Endodermal cell (in vitro differentiated cells): ENCODE measurements around the gene GRIA2. TPM values are rescaled to one million over a fixed set of nuclear protein-coding genes. Genes with fewer than 3 reads are reported as not detected.

ENCODE experiments used
- DNase-seq: peaks from one replicate; pipeline ENCODE4 v3.0.0-alpha.2; 2017
- H3K27ac ChIP-seq: 2 replicates; pipeline ENCODE4 v1.5.1; 2013; ENCODE audit warnings: mild to moderate bottlenecking, low read depth, low read length, moderate library complexity
- H3K27me3 ChIP-seq: 2 replicates; pipeline ENCODE4 v1.6.1; 2013; ENCODE audit warnings: mild to moderate bottlenecking, low read length, moderate library complexity; ENCODE audit not compliant: insufficient read depth, control insufficient read depth, poor library complexity, severe bottlenecking
- H3K36me3 ChIP-seq: 2 replicates; pipeline ENCODE4 v1.7.0; 2013; ENCODE audit warnings: mild to moderate bottlenecking, low read length, moderate library complexity; ENCODE audit not compliant: control insufficient read depth, insufficient read depth
- H3K4me1 ChIP-seq: one replicate; pipeline ENCODE4 v1.7.0; 2013; ENCODE audit warnings: low read length; ENCODE audit not compliant: control insufficient read depth, insufficient read depth
- H3K4me3 ChIP-seq: 2 replicates; pipeline ENCODE4 v1.5.1; 2013; ENCODE audit warnings: mild to moderate bottlenecking, low read length, moderate library complexity
- H3K9ac ChIP-seq: 2 replicates; pipeline ENCODE4 v1.6.1; 2013; ENCODE audit warnings: mild to moderate bottlenecking, low read length, moderate library complexity; ENCODE audit not compliant: poor library complexity, severe bottlenecking; ENCODE audit errors: extremely low read depth
- H3K9me3 ChIP-seq: 2 replicates; pipeline ENCODE4 v1.6.1; 2013; ENCODE audit warnings: mild to moderate bottlenecking, low read length, moderate library complexity; ENCODE audit not compliant: control insufficient read depth
- H3K27ac Mint-ChIP-seq: 2 replicates; pipeline ENCODE4 v1.8.0; 2020; ENCODE audit warnings: mixed read lengths
- H3K27me3 Mint-ChIP-seq: 2 replicates; pipeline ENCODE4 v1.8.0; 2021; ENCODE audit warnings: mild to moderate bottlenecking, mixed read lengths; ENCODE audit not compliant: insufficient read depth
- H3K36me3 Mint-ChIP-seq: 2 replicates; pipeline ENCODE4 v1.8.0; 2020; ENCODE audit warnings: low read depth, mixed read lengths
- H3K4me1 Mint-ChIP-seq: 2 replicates; pipeline ENCODE4 v1.8.0; 2020; ENCODE audit warnings: mixed read lengths
- H3K4me3 Mint-ChIP-seq: 2 replicates; pipeline ENCODE4 v1.8.0; 2020; ENCODE audit warnings: mild to moderate bottlenecking, moderate library complexity, mixed read lengths
- H3K9me3 Mint-ChIP-seq: 2 replicates; pipeline ENCODE4 v1.8.0; 2020; ENCODE audit warnings: mild to moderate bottlenecking, mixed read lengths
- CTCF ChIP-seq: fragments of 200-600 bp; sonication (generic); conservative IDR thresholded peaks from 2 replicates; pipeline ENCODE4 v1.5.0; 2021; ENCODE audit warnings: antibody characterized with exemption, mild to moderate bottlenecking
- WGBS, 2 experiments: methylation state at CpG; one replicate each; pipeline versions ENCODE4 v1.1.5 to v1.1.7; 2013; ENCODE audit warnings: missing lambda C conversion rate in 2 of 2, mixed read lengths in 1 of 2; ENCODE audit not compliant: insufficient coverage in 1 of 2, insufficient read length in 1 of 2; 5-methylcytosine and 5-hydroxymethylcytosine counted together
- total RNA-seq, 2 donors: library from RNA; stranded (reverse); fragmentation: NEBNext Ultra II Directional in 1 of 2; extraction: Animal tissue kit (Norgen Biotek cat#: 25700) in 1 of 2; gene quantifications; 2 replicates in 1 of 2; 3 replicates in 1 of 2; pipeline ENCODE4 v1.2.1, GENCODE V29; 2021

The GRIA2 gene
- total RNA-seq, 2 donors from 2014 or later: not detected

- H3K27ac Mint-ChIP-seq: no peak overlapping the region
- H3K4me3 Mint-ChIP-seq: no peak overlapping the region
- no peaks in the 10 kb centered on the region for H3K36me3 Mint-ChIP-seq
- H3K4me1 ChIP-seq: no peaks in the 10 kb centered on the region
- H3K4me1 Mint-ChIP-seq: no peaks in the 10 kb centered on the region
- no peak for DNase-seq
- no peak for TF ChIP-seq CTCF
- 93% methylated on average over 3 of the region's 3 CpGs; no CpG with 5 or more reads in 1 of the 2 experiments for WGBS, 2 experiments
- no peaks in the 10 kb centered on the region for H3K9me3 Mint-ChIP-seq
- no peak overlapping the region for H3K4me3 ChIP-seq
- H3K27me3 Mint-ChIP-seq: no peaks in the 10 kb centered on the region
- no peaks in the 10 kb centered on the region for H3K27me3 ChIP-seq
- H3K9ac ChIP-seq: no peak overlapping the region
- no peaks in the 10 kb centered on the region for H3K36me3 ChIP-seq
- H3K9me3 ChIP-seq: no peaks in the 10 kb centered on the region
- H3K27ac ChIP-seq: no peak overlapping the region
These were observed 61.5 kb downstream of the GRIA2 start for GRCh38 chr4:157282019-157282418.

- Mint-ChIP-seq H3K36me3 (no peaks in the 10 kb centered on the region), H3K27ac (no peak overlapping the region), H3K27me3 (no peaks in the 10 kb centered on the region), H3K4me3 (no peak overlapping the region), H3K9me3 (no peaks in the 10 kb centered on the region), H3K4me1 (no peaks in the 10 kb centered on the region)
- WGBS, 2 experiments: 91 to 100% methylated on average over 1 to 4 of the region's 4 CpGs
- Histone ChIP-seq H3K4me3 (no peak overlapping the region), H3K27ac (no peak overlapping the region), H3K9me3 (no peaks in the 10 kb centered on the region), H3K36me3 (no peaks in the 10 kb centered on the region), H3K27me3 (no peaks in the 10 kb centered on the region), H3K9ac (no peak overlapping the region), H3K4me1 (no peaks in the 10 kb centered on the region)
- no peak for TF ChIP-seq CTCF
- no peak for DNase-seq
These were observed 66.9 kb downstream of the GRIA2 start for GRCh38 chr4:157287445-157287844.

- H3K9me3 ChIP-seq: no peaks in the 10 kb centered on the region
- H3K36me3 ChIP-seq: no peaks in the 10 kb centered on the region
- no peaks in the 10 kb centered on the region for H3K27me3 Mint-ChIP-seq
- TF ChIP-seq CTCF: no peak
- H3K27ac ChIP-seq: no peak overlapping the region
- no peak for DNase-seq
- no peaks in the 10 kb centered on the region for H3K27me3 ChIP-seq
- H3K27ac Mint-ChIP-seq: no peak overlapping the region
- no peaks in the 10 kb centered on the region for H3K4me1 ChIP-seq
- H3K36me3 Mint-ChIP-seq: no peaks in the 10 kb centered on the region
- H3K4me1 Mint-ChIP-seq: no peaks in the 10 kb centered on the region
- WGBS, 2 experiments: 89% methylated on average over 3 of the region's 3 CpGs; no CpG with 5 or more reads in 1 of the 2 experiments
- no peak overlapping the region for H3K9ac ChIP-seq
- H3K9me3 Mint-ChIP-seq: no peaks in the 10 kb centered on the region
- H3K4me3 Mint-ChIP-seq: no peak overlapping the region
- H3K4me3 ChIP-seq: no peak overlapping the region
These were observed 70.1 kb downstream of the GRIA2 start for GRCh38 chr4:157290622-157291021.
